IPS-NIHi7 (cell line): Measurements from ENCODE around the gene CDK5RAP3.
A peak's percentile ranks its signal among the peaks of the same experiment; 100 is the strongest.

Experiments
- DNase-seq: peaks from one replicate; pipeline ENCODE4 v3.0.0; 2012; ENCODE audit warnings: mixed read lengths; ENCODE audit errors: extremely low spot score

CDK5RAP3 gene

GRCh38 chr17:47949197-47949759, 21.6 kb upstream of the CDK5RAP3 start:
- peak; percentile 90 for DNase-seq

DNA sequence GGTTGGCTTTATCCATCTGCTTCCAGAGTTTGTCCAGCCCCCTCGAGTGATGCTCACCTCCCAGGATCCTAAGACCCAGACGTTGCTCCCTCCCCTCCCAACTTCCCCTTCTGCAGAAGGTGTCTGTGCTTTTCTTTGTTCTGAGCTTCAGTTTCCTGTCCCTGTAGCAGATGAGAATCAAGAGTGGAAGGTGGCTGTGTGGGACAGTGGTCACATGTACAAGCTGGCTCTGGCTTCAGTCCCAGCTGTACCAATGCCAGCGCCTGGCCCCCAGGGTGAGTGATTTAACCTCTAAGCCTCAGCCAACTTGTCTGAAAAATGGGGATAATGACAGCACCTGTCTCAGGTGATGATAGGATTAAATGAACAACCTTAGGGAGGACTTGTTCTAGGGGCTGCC, 21.0 kb upstream of the CDK5RAP3 start:
- no peak for DNase-seq

GRCh38 chr17:47950448-47950847, 20.5 kb upstream of the CDK5RAP3 start:
- no peak for DNase-seq

DNA sequence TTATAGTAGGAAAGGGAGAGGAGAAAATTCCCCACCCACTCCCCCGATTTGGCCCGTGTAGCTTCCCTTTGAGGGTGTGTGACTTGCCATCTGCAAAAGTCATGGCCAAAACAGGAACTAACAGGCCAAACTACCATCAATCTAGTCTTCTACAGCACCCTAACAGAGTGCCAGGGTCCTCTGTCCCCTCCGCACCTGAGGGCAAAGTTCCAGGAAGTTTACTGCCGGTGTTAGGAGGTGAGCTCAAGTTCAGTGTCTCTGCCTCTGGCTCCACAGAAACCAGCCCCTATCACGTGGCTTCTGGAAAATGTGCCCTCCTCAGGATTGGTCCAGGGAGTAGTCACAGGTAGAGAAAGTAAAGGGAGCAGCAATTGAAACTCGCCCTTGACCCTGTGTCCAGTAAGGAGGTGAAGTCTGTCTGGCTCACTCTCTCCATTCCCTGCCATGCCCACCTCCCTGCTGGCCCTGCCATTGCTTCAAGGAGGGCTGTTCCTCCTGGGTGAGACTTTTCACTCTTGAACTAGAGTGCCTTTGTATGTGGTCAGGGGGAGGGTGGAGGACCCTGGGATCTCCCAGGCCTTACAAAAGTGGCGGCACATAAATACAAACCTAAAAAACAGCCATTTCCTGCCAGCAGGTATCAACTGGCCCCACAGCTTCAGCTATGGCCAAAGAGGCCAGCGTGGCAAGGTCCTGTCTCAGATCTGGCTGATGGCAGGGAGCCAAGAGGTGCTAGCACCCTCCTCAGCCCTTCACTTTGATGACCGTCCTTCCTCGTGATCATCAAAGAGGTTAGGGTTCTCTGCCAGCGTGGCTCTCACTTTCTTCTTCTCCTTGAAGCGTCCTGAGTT, 18.5 kb upstream of the CDK5RAP3 start:
- no peak for DNase-seq

GRCh38 chr17:47953909-47954308, 17.0 kb upstream of the CDK5RAP3 start:
- DNase-seq, result no peak

DNA sequence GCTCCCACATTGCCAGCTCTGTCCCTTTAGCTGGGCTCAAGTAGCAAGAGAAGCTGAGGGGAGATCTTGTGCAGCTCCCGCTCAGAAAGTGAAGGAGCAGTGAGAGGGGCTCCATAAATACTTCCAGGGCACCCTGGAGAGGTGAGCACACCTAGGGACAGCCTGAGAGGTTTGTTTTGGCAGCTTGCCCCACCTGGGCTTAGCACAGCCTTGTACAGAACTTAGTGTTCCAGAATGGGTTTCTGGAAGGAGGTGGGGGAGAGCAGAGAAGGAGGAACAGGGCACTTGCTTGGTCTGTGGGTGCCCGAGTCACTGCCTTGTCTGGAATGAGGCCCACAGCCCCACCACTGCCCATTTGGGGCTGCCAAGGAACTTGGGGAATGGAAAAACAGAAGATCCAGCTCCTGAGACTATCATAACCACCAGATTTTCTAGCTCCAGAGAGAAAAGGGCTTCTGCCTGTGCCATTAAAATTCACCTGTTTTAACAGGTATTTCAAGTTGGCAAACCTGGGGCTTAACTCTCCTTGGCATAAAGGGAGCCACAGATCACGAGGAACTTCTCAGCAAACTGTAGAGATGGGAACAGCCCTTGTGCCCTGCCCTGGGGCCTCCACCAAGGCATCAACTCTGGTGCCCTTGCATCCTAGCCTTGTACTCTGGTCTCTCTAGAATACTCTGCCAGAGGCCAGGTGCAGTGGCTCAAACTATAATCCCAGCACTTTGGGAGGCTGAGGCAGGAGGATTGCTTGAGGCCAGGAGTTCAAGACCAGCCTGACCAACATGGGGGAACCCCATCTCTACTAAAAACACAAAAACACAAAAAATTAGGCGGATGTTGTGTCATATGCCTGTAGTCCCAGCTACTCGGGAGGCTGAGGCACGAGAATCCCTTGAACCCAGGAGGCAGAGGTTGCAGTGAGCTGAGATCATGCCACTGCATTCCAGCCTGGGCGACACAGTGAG, 15.1 kb upstream of the CDK5RAP3 start:
- DNase-seq, result no peak

- DNase-seq, result no peak
Observed at GRCh38 chr17:47956791-47957590, 13.9 kb upstream of the CDK5RAP3 start.

DNA sequence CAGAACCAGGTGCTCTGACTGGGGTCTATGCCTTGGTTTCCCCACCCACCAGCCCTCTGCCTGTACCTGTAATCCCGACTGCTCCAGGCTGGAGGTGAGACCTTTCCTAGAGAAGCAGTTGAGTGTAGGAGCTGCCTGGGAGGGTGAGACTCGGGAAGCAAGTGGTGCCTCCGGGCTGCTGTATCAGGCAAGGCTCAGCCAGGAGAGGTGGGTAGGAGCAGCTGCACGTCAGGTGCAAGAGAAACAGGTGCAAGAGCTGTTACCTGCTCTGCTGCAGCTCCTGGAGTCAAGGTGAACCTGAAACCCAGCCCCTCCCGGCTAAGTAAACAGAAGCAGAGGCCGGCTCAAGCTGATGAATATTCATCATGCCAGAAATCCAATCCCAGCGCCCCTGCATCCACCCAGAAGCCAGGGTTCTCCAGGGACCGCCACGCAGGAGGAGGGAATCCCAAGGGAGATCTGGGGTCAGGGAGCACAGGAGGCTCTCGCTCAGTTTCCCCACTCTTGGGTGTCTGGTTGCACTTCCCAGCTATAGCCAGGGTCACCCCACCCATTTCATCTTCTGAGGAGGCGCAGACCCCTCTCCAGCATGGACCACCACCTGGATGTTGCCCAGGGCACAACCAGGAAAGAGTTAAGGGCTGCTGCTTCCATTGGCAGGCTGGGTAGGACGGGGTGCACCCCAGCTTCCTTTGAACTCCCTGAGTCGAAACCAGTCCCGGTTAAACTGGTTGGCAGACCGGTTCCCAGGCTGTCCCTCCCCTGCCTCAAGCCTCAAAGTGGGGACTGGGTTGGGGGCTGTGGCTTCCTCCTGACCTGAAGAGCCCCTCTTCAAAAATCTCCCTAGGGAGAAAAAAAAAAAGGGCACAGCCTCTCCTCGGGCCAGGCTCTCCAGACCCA, 13.1 kb upstream of the CDK5RAP3 start, which contains the start of gene PRR15L:
Gene PRR15L, minus strand, starts transcription at position 293 of the 900 bp plus-strand sequence. CDS start 4,649 bp downstream, outside the sequence.
- DNase-seq, result peak; percentile 58

- no peak for DNase-seq
Observed at GRCh38 chr17:47959825-47960655, 10.9 kb upstream of the CDK5RAP3 start.

- DNase-seq, result no peak
Observed at GRCh38 chr17:47961406-47961805, 9.5 kb upstream of the CDK5RAP3 start.

- no peak for DNase-seq
Observed at GRCh38 chr17:47962901-47963300, 8.0 kb upstream of the CDK5RAP3 start.

GRCh38 chr17:47964856-47965255, 6.1 kb upstream of the CDK5RAP3 start:
- no peak for DNase-seq

GRCh38 chr17:47966079-47966519, 4.8 kb upstream of the CDK5RAP3 start:
- no peak for DNase-seq

- DNase-seq, result no peak
Observed at GRCh38 chr17:47967607-47968252, 3.2 kb upstream of the CDK5RAP3 start.

DNA sequence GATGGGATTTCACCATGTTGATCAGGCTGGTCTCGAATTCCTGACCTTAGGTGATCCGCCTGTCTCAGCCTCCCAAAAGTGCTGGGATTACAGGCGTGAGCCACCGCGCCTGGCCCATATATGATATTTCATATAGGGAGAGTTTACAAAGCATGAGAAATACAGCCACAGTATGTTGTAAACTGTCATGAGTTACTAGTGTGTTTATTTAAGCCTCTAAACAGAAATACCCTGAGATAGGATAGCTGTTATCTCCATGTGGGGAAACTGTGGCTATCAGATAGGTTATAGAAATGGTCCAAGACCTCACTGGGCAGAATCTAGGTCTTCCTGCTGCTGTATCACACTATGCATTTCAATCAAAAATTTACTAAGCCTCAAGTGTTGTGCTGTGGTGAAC, 2.1 kb upstream of the CDK5RAP3 start:
- no peak for DNase-seq

DNA sequence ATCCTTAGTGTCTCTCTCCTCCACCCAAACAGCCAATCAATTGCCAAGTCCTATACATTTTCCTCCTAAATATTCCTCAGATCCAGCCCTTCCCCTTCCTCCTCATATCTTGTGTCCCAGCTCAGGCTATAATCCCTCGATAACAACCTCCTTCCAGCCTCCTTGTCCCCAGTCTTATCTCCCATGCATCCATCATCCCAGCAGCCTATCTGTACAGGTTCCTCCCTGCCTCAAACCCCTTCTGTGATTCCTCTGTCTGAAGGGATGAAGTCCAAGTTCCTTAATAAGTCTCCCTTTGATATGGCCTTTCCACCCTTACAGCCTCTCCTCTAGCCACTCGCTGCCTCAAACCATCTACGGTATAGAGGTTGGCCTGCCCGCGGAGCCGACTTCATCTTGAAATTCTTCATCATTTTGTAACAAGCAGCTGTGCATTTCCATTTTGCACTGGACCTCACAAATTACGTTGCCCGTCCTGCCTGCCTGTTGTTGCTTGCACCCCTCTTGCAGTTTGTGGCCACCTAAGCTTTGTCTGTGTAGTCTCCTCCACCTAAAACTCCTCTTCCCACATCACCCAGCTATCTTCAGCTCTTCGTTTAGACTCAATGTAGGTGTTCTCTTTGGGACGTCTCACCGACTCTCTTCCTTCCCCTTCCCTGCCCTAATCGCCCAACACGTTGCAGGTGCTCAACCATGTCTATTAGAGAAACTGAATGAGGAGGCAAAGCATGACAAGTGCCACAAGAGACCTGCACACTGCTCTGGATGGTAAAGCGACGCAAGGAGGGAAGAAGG, 786 bp upstream of the CDK5RAP3 start:
- no peak for DNase-seq

DNA sequence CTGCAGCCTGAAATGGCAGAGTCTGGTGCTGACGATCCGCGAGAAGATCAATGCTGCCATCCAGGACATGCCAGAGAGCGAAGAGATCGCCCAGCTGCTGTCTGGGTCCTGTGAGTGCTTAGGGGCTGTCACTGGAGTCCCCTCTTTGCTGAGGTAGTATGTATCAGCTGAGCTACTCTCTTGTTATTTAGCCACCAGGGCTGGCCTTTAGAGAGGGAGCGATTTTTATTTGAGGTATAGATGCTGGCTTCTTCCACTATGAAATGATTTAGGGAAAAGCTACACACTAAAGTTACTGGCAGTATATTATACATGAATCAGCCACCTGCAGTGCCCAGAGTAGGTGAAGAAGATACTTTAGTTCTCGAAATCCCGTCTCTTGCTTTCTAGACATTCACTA, 2.6 kb downstream of the CDK5RAP3 start:
- no peak for DNase-seq
